ENCODE results near the gene TFDP1.

The TFDP1 gene

GRCh38 chr13:113657851-113658741 is 73.5 kb downstream of the TFDP1 start, which contains the start of gene ATP4B:
TSS of gene ATP4B (minus strand) at chr13:113658198. CDS start at chr13:113658144, 54 bp downstream.
- no peak within 1 kb of the TSS for H3K4me3 ChIP-seq (ENCODE audit: low read depth, low read length)
- no peak for DNase-seq (ENCODE audit: low read depth)
- TF ChIP-seq, protein P1, sequence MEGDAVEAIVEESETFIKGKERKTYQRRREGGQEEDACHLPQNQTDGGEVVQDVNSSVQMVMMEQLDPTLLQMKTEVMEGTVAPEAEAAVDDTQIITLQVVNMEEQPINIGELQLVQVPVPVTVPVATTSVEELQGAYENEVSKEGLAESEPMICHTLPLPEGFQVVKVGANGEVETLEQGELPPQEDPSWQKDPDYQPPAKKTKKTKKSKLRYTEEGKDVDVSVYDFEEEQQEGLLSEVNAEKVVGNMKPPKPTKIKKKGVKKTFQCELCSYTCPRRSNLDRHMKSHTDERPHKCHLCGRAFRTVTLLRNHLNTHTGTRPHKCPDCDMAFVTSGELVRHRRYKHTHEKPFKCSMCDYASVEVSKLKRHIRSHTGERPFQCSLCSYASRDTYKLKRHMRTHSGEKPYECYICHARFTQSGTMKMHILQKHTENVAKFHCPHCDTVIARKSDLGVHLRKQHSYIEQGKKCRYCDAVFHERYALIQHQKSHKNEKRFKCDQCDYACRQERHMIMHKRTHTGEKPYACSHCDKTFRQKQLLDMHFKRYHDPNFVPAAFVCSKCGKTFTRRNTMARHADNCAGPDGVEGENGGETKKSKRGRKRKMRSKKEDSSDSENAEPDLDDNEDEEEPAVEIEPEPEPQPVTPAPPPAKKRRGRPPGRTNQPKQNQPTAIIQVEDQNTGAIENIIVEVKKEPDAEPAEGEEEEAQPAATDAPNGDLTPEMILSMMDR (IDR thresholded peaks at IDR 0.05; ENCODE audit: control insufficient read depth, extremely low read depth, insufficient read depth) = no peak

- no peak for DNase-seq (ENCODE audit: low read depth)
- H3K4me3 ChIP-seq (ENCODE audit: low read depth, low read length) = no peak overlapping the region
- TF ChIP-seq, protein P1 (IDR thresholded peaks at IDR 0.05; ENCODE audit: control insufficient read depth, extremely low read depth, insufficient read depth) = no peak
Measured at GRCh38 chr13:113658836-113659235, 74.3 kb downstream of the TFDP1 start.

- no peak for DNase-seq (ENCODE audit: low read depth)
- TF ChIP-seq, protein P1 (IDR thresholded peaks at IDR 0.05; ENCODE audit: control insufficient read depth, extremely low read depth, insufficient read depth) = no peak
Measured at GRCh38 chr13:113659337-113659736, 74.8 kb downstream of the TFDP1 start.

GRCh38 chr13:113660066-113660465 is 75.5 kb downstream of the TFDP1 start:
- no peak for DNase-seq (ENCODE audit: low read depth)
- no peak overlapping the region for H3K4me3 ChIP-seq (ENCODE audit: low read depth, low read length)
- TF ChIP-seq, protein P1 (IDR thresholded peaks at IDR 0.05; ENCODE audit: control insufficient read depth, extremely low read depth, insufficient read depth) = no peak

More at GRCh38 chr13:113659337-113659736, 74.8 kb downstream of the TFDP1 start:
- H3K4me3 ChIP-seq (ENCODE audit: low read depth, low read length) = no peak overlapping the region

- H3K4me3 ChIP-seq (ENCODE audit: low read depth, low read length) = no peak overlapping the region
- TF ChIP-seq, protein P1 (IDR thresholded peaks at IDR 0.05; ENCODE audit: control insufficient read depth, extremely low read depth, insufficient read depth) = no peak
- no peak for DNase-seq (ENCODE audit: low read depth)
Measured at GRCh38 chr13:113661509-113661908, 77.0 kb downstream of the TFDP1 start.

GRCh38 chr13:113663934-113664333 is 79.4 kb downstream of the TFDP1 start:
- no peak overlapping the region for H3K4me3 ChIP-seq (ENCODE audit: low read depth, low read length)
- DNase-seq (ENCODE audit: low read depth) = no peak
- TF ChIP-seq, protein P1 (IDR thresholded peaks at IDR 0.05; ENCODE audit: control insufficient read depth, extremely low read depth, insufficient read depth) = no peak

Data from LNCaP clone FGC (cell line).